ENCODE measurements around the gene CSNK1G2. TPM values are rescaled to one million over a fixed set of nuclear protein-coding genes. Genes with fewer than 3 reads are reported as not detected.
A peak's percentile ranks its signal among the peaks of the same experiment; 100 is the strongest.

Gene CSNK1G2
- total and polyA plus RNA-seq, 2 of the 13 experiments (the other 11 are each of a cell fraction or from before 2014, with no cell fraction given): 53.8 to 72.5 TPM

- intact Hi-C loops (cut with micrococcal nuclease; ENCODE audit: unreplicated experiment): loop anchor here (10.0 kb wide), 1 partner anchor 141 kb away; the partner anchor contains the start of gene AP3D1
- H3K9ac ChIP-seq (ENCODE audit: insufficient read depth, low read depth, low read length): no peak overlapping the region
- no peak overlapping the region for H2AFZ ChIP-seq (ENCODE audit: low read length)
- in situ Hi-C loops (cut with HindIII; ENCODE audit: extremely low pct_ligation_motif_present, low pct_unique_long_range_greater_than_20kb): no loop called here
- ATAC-seq (no peak), DNase-seq (ENCODE audit: low spot score) (no peak), FAIRE-seq (no peak)
- peak overlapping the region; percentile 80; the same call in 1 of the 2 replicates for H3K4me2 ChIP-seq (ENCODE audit: low read depth, low read length)
- ChIA-PET CTCF (ENCODE audit: low intra/inter-chr PET ratio, low total read pairs) (no interaction called here), POLR2A (no interaction called here)
- H3K4me3 ChIP-seq (replicated peaks in 1 of 3; ENCODE audit: insufficient read depth in 1 of 3, low read depth in 2 of 3, low read length in 3 of 3): peak overlapping the region in 2 of 3 experiments; percentile 78 to 88; a peak in 2 of 6 replicates
- BruUV-seq (replicated peaks): no TSS peak
- H3K9me3 ChIP-seq (ENCODE audit: low read length): no peaks in the 10 kb centered on the region
- H3K27me3 ChIP-seq (ENCODE audit: control insufficient read depth in 1 of 2, insufficient read depth in 2 of 2, low read length in 2 of 2): no peaks in the 10 kb centered on the region
- peaks cover 2% of the 10 kb centered on the region for H3K79me2 ChIP-seq (ENCODE audit: insufficient read depth, low read length)
- no peaks in the 10 kb centered on the region for H3K36me3 ChIP-seq (replicated peaks in 1 of 2; ENCODE audit: control insufficient read depth in 1 of 2, insufficient read depth in 2 of 2, low read length in 2 of 2)
- no peak overlapping the region for H3K27ac ChIP-seq (ENCODE audit: extremely low read length, insufficient read depth, low read length)
- 93% methylated on average over 5 of the region's 5 CpGs for WGBS (ENCODE audit: low lambda C conversion rate)
- TF ChIP-seq SP5 (CRISPR knock-in tag; IDR thresholded peaks at IDR 0.05; ENCODE audit: borderline replicate concordance, low read depth): no peak
- no peak for TF ChIP-seq ZNF775 (CRISPR knock-in tag; IDR thresholded peaks at IDR 0.05; ENCODE audit: borderline replicate concordance)
- no peak for TF ChIP-seq ZFYVE20 (CRISPR knock-in tag; IDR thresholded peaks at IDR 0.05; ENCODE audit: borderline replicate concordance, low read depth)
- TF ChIP-seq EP300 (IDR thresholded peaks at IDR 0.05; ENCODE audit: low read depth in 2 of 2, low read length in 2 of 2): no peak
- no peak for TF ChIP-seq EP300 (CRISPR knock-in tag; IDR thresholded peaks at IDR 0.05; ENCODE audit: borderline replicate concordance)
- TF ChIP-seq NR1H2 (CRISPR knock-in tag; IDR thresholded peaks at IDR 0.05; ENCODE audit: borderline replicate concordance, low read depth): no peak
- no peak for TF ChIP-seq ZNF33B (CRISPR knock-in tag; IDR thresholded peaks at IDR 0.05)
- TF ChIP-seq NR2C2 (CRISPR knock-in tag; IDR thresholded peaks at IDR 0.05; ENCODE audit: borderline replicate concordance): no peak
- TF ChIP-seq, protein P1, sequence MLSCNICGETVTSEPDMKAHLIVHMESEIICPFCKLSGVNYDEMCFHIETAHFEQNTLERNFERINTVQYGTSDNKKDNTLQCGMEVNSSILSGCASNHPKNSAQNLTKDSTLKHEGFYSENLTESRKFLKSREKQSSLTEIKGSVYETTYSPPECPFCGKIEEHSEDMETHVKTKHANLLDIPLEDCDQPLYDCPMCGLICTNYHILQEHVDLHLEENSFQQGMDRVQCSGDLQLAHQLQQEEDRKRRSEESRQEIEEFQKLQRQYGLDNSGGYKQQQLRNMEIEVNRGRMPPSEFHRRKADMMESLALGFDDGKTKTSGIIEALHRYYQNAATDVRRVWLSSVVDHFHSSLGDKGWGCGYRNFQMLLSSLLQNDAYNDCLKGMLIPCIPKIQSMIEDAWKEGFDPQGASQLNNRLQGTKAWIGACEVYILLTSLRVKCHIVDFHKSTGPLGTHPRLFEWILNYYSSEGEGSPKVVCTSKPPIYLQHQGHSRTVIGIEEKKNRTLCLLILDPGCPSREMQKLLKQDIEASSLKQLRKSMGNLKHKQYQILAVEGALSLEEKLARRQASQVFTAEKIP (CRISPR knock-in tag; IDR thresholded peaks at IDR 0.05; ENCODE audit: borderline replicate concordance): no peak
- peaks cover 23% of the 10 kb centered on the region for H3K4me1 ChIP-seq (ENCODE audit: insufficient read depth, low read length)
- H4K20me1 ChIP-seq (ENCODE audit: insufficient read depth, low read length): peaks cover 2% of the 10 kb centered on the region; the same call in 1 of the 2 replicates
Measured at GRCh38 chr19:2014131-2014571, 73.2 kb downstream of the CSNK1G2 start.
